PC-3 (cell line): ENCODE data around the gene CNPY4. TPM values are rescaled to one million over a fixed set of nuclear protein-coding genes. Genes with fewer than 3 reads are reported as not detected.
A peak's percentile ranks its signal among the peaks of the same experiment; 100 is the strongest.

Experiments used
- ATAC-seq: fragments of 200-7000 bp; cut with Tn5 transposase; 2 replicates; pipeline ENCODE4 v1.9.1; 2020; ENCODE audit warnings: mild to moderate bottlenecking, moderate library complexity
- BruUV-seq: library from RNA; stranded (reverse); fragments of 400-500 nt; replicated peaks from 2 replicates; lab custom pipeline; 2021; lab: Mats Ljungman, UMichigan
- CTCF ChIA-PET: fragments of 300-600 bp; sonication (Branson Sonifier 250); formaldehyde crosslinking; loops from one replicate; lab custom pipeline; 2022; ENCODE audit warnings: antibody characterized with exemption; lab: Charles Lee
- POLR2A ChIA-PET: fragments of 300-600 bp; sonication (Branson Sonifier 250); formaldehyde crosslinking; loops from one replicate; lab custom pipeline; 2022; ENCODE audit warnings: antibody characterized with exemption; ENCODE audit not compliant: unreplicated experiment; lab: Charles Lee
- DNase-seq: peaks from one replicate; pipeline ENCODE4 v3.0.0-alpha.2; 2015
- H2AFZ ChIP-seq: fragments of 300-600 bp; sonication (generic); 2 replicates; pipeline ENCODE4 v1.6.0; 2016; ENCODE audit warnings: antibody characterized with exemption, low read length
- H3F3A ChIP-seq: fragments of 300-600 bp; sonication (generic); one replicate; pipeline ENCODE4 v1.6.0; 2017; ENCODE audit warnings: antibody characterized with exemption, low read length, control low read depth, mild to moderate bottlenecking; ENCODE audit not compliant: unreplicated experiment
- H3K27ac ChIP-seq: fragments of 300-600 bp; sonication (generic); 2 replicates; pipeline ENCODE4 v1.5.1; 2016; ENCODE audit warnings: mild to moderate bottlenecking, low read length
- H3K27me3 ChIP-seq: fragments of 300-600 bp; sonication (generic); 2 replicates; pipeline ENCODE4 v1.6.1; 2016; ENCODE audit warnings: low read length, mixed read lengths
- H3K36me3 ChIP-seq: fragments of 300-600 bp; sonication (generic); 2 replicates; pipeline ENCODE4 v1.6.1; 2016; ENCODE audit warnings: low read depth, mixed run types, low read length, mixed read lengths
- H3K4me1 ChIP-seq: fragments of 300-600 bp; sonication (generic); 2 replicates; pipeline ENCODE4 v1.5.1; 2016; ENCODE audit warnings: low read length; ENCODE audit not compliant: insufficient read depth
- H3K4me2 ChIP-seq: fragments of 300-600 bp; sonication (generic); 2 replicates; pipeline ENCODE4 v1.6.0; 2016; ENCODE audit warnings: low read length
- H3K4me3 ChIP-seq: fragments of 300-600 bp; sonication (generic); 2 replicates; pipeline ENCODE4 v1.5.1; 2016; ENCODE audit warnings: mild to moderate bottlenecking, low read length, mixed read lengths
- H3K79me2 ChIP-seq: fragments of 300-600 bp; sonication (generic); 2 replicates; pipeline ENCODE4 v1.6.1; 2017; ENCODE audit warnings: low read length, mixed read lengths
- H3K9ac ChIP-seq: fragments of 300-600 bp; sonication (generic); 2 replicates; pipeline ENCODE4 v1.6.0; 2016; ENCODE audit warnings: mild to moderate bottlenecking, low read length
- H3K9me2 ChIP-seq: fragments of 300-600 bp; sonication (generic); replicated peaks from 2 replicates; pipeline ENCODE4 v1.6.1; 2016; ENCODE audit warnings: mixed run types, low read length, mixed read lengths
- H3K9me3 ChIP-seq: fragments of 300-600 bp; sonication (generic); 2 replicates; pipeline ENCODE4 v1.6.1; 2016; ENCODE audit warnings: low read length, mixed read lengths
- H4K20me1 ChIP-seq: fragments of 300-600 bp; sonication (generic); 2 replicates; pipeline ENCODE4 v1.6.1; 2016; ENCODE audit warnings: low read length, mixed read lengths
- CTCF ChIP-seq: fragments of 300-600 bp; sonication (generic); conservative IDR thresholded peaks from 2 replicates; pipeline ENCODE4 v1.5.1; 2017; ENCODE audit warnings: antibody characterized with exemption, low read depth, mild to moderate bottlenecking, low read length
- EZH2 ChIP-seq: fragments of 300-600 bp; sonication (generic); IDR thresholded peaks from one replicate; pipeline ENCODE4 v1.6.1; 2017; ENCODE audit warnings: antibody characterized with exemption, mild to moderate bottlenecking, low read length; ENCODE audit not compliant: unreplicated experiment
- EZH2phosphoT487 ChIP-seq: fragments of 300-600 bp; sonication (generic); IDR thresholded peaks from 2 replicates; pipeline ENCODE4 v1.6.1; 2018; ENCODE audit warnings: mild to moderate bottlenecking, antibody characterized with exemption, low read length, borderline replicate concordance
- intact Hi-C: fragments of 100-400 bp; cut with micrococcal nuclease; formaldehyde crosslinking; loops from 2 replicates; pipeline ENCODE4 v1.9.0; 2023
- total RNA-seq: library from RNA; depleted of rRNA; stranded (reverse); fragments of >200 nt; gene quantifications from 2 replicates; pipeline ENCODE4 v1.2.3, GENCODE V29; 2014

The CNPY4 gene
- total RNA-seq, 1 experiment from 2014 or later = 7.5 TPM

GRCh38 chr7:100157334-100158228 is 38.1 kb downstream of the CNPY4 start:
- Histone ChIP-seq H2AFZ (no peak overlapping the region), H3K4me1 (peaks cover 14% of the 10 kb centered on the region), H3K27me3 (no peaks in the 10 kb centered on the region), H3K79me2 (peaks cover 32% of the 10 kb centered on the region), H3K9me2 (no peaks in the 10 kb centered on the region), H3K4me3 (peak overlapping the region; percentile 89), H4K20me1 (peaks cover 6% of the 10 kb centered on the region; the same call in 1 of the 2 replicates), H3K36me3 (peaks cover 10% of the 10 kb centered on the region; the same call in 1 of the 2 replicates), H3K27ac (peak overlapping the region; percentile 31), H3K4me2 (peak overlapping the region; percentile 97), H3K9ac (peak overlapping the region; percentile 89), H3F3A (no peaks in the 10 kb centered on the region), H3K9me3 (no peaks in the 10 kb centered on the region)
- ATAC-seq = peak; percentile 45
- DNase-seq = peak; percentile 67
- TSS peak; percentile 51 for BruUV-seq
- intact Hi-C loops = no loop called here
- POLR2A ChIA-PET = no interaction called here
- CTCF ChIA-PET = no interaction called here
- no peak for TF ChIP-seq EZH2
- 0 out of 2 replicates have a peak, but pooled peaks have one; percentile 17 for TF ChIP-seq CTCF

- no peak for TF ChIP-seq CTCF
- no peak for TF ChIP-seq EZH2phosphoT487
- no peak for TF ChIP-seq EZH2
- Histone ChIP-seq H3K4me2 (peak within 1 kb of the TSS; percentile 97), H4K20me1 (peaks cover 6% of the 10 kb centered on the region; the same call in 1 of the 2 replicates), H2AFZ (peak within 1 kb of the TSS; percentile 93), H3K4me3 (peak within 1 kb of the TSS; percentile 89), H3K9me3 (no peaks in the 10 kb centered on the region), H3K36me3 (peaks cover 10% of the 10 kb centered on the region; the same call in 1 of the 2 replicates), H3F3A (no peaks in the 10 kb centered on the region), H3K27me3 (no peaks in the 10 kb centered on the region), H3K79me2 (peaks cover 32% of the 10 kb centered on the region), H3K9ac (peak within 1 kb of the TSS; percentile 89), H3K27ac (peak within 1 kb of the TSS; percentile 31), H3K9me2 (no peaks in the 10 kb centered on the region), H3K4me1 (peaks cover 21% of the 10 kb centered on the region)
- no TSS peak for BruUV-seq
- intact Hi-C loops = no loop called here
- peak; percentile 76 for DNase-seq
- peak; percentile 79 for ATAC-seq
- ChIA-PET CTCF (no interaction called here), POLR2A (interaction anchor here (0.6 kb wide), 1 partner anchor 381 kb away, joined by 3 read pairs; no protein-coding TSS in a partner anchor)
Measured at GRCh38 chr7:100158229-100159098, 39.0 kb downstream of the CNPY4 start, which contains the start of gene TRAPPC14. TSS of gene TRAPPC14 (minus strand) at chr7:100158723. CDS start at chr7:100158499, 224 bp downstream.
